Activated CD4-positive, alpha-beta T cell treated with anti-CD3 and anti-CD28 coated beads for 48 hours (primary cell): ENCODE data around the gene CLIP1.

Experiments
- DNase-seq: peaks from one replicate; pipeline ENCODE4 v3.0.0-alpha.2; 2020

CLIP1 gene

DNA sequence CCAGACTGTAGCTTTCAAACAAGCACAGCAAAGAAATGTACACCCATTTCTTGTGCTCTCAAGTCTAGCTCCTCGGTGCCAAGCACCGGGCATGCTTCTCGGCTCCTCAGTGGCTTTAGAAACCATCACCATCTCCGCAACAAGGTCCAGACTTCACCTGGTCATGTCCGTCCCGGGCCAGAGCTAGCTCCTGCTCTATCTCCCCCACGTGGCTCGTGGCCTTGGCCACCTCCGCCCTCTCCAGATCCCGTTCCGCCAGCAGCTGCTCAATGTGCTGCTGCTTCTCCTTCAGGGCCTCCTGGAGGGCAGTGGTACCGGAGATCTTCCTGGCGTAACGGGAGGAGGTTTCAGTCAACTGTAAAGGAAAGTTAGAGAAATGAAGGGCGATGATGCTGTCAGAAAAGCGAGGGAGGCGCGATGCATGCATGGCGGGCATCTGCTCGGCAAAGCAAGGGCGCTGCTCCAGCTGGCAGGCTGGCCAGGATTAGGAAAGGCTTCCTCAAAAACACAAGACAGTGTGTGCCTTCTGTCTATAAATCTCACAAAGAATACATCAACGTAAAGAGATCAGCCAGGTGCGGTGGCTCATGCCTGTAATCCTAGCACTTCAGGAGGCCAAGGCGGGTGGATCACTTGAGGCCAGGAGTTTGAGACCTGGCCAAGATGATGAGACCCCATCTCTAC, 67.4 kb downstream of the CLIP1 start:
- DNase-seq = no peak

DNA sequence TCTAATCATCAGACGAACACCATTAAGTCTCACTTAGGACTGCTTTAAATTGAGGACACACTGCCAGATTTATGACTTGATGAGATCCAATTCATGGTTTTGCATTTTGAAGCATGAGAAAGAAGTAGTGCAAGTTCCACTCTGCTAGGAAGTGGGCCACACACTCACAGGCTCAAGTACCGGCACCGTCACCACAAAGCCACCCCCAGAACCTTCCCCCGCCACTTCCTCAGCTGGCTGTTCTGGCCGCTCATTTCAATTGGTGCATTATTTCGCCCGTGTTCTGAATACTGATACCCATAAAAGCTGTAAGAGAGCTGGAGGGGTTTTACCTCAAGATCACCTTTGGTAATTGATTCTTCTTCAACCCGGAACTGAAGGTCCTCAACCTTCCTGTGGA, 70.1 kb downstream of the CLIP1 start:
- no peak for DNase-seq

DNA sequence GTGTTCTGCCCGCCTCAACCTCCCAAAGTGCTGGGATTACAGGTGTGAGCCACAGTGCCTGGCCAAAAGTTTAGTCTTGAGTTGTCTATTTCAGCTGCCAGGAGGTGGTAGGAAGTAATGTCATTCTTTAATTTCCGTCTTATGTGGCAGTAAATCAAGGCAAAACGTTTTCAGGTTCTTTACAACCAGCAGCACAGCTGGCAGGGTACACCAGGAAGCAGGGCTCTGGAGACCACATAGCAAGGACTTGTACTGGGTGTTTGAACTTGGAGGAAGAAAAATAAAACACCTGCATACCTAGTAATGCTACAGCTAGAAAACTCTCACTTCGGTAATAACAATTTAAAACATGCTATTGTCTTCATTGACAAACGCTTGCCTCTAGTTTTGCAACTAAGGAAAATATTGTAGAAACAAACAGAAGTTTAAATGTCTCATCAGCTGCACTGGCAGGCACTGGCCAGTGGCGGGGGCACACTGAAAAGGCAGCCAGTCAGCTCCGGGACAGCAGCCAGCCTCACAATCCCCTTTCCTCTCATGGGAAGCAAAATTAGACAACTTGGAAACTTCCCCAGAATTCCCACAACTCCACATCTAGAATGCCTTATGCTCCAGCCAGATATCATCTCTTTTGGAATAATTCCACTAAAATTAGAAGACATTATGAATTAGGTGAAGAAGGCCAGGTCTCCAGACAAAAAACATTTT, 72.2 kb downstream of the CLIP1 start:
- no peak for DNase-seq

- DNase-seq = no peak
Observed at GRCh38 chr12:122349078-122349477, 73.4 kb downstream of the CLIP1 start.

GRCh38 chr12:122348505-122348904, 74.0 kb downstream of the CLIP1 start:
- no peak for DNase-seq

DNA sequence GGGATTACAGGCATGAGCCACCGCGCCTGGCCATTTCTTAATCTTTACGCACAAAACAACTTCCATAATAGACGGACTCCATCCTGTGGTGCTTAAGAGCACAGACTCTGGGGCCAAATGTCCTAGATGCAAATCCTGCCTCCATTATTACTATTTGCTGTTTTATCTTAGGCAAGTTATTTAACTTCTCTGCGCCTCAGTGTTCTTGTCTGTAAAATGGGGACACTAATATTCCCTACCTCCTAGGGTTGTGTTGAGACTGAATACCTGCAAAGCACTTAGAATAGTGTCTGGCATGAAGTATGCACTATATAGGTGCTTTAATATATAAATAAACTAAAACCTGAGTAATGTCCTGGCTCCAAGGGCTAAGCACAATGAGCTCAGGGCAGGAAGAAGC, 76.4 kb downstream of the CLIP1 start:
- no peak for DNase-seq

- no peak for DNase-seq
Observed at GRCh38 chr12:122345042-122345441, 77.4 kb downstream of the CLIP1 start.

GRCh38 chr12:122336015-122336946, 86.2 kb downstream of the CLIP1 start:
- DNase-seq = peak; percentile 64

GRCh38 chr12:122333142-122334087, 89.1 kb downstream of the CLIP1 start:
- DNase-seq = no peak

- DNase-seq = no peak
Observed at GRCh38 chr12:122327494-122328385, 94.7 kb downstream of the CLIP1 start.

- DNase-seq = no peak
Observed at GRCh38 chr12:122327014-122327413, 95.5 kb downstream of the CLIP1 start.

DNA sequence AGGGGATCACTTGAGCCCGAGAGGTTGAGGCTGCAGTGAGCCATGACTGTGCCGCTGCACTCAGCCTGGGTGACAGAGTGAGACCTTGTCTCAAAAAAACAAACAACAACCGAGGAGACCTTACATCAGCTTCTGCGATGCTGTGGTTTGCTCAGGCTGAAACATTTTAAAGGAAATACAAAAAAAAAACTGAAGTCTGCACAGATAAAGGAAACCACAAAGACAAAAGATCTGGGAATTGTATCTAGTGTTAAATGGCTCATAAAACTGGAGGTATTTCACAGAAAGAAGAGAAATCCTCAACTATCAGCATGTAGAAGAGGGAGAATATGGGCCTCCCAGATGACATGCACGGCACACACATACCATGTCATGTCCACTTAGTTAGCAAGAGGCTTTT, 95.9 kb downstream of the CLIP1 start:
- no peak for DNase-seq

GRCh38 chr12:122323311-122324019, 99.0 kb downstream of the CLIP1 start:
- no peak for DNase-seq

DNA sequence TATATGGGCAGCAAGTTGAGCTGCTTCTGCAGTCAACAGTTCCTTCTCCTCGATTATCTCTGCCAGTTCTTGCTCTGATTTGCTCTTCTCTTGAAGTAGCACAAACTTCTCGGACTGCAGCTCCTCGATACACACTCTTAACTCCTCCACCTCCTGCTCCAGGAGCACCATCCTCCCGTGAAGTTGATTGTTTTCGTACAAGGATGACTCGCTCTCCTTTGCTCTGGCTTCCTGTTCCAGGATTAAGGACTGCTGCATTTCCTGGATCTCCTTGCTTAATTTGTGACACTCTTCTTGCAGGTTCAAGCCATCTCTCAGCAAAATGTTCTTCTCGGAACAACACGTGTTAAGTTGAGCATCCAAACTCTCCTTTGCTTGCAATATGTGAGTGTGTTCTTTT, 100.0 kb downstream of the CLIP1 start:
- no peak for DNase-seq

- no peak for DNase-seq
Observed at GRCh38 chr12:122318607-122319605, 103.6 kb downstream of the CLIP1 start.

GRCh38 chr12:122312926-122313325, 109.5 kb downstream of the CLIP1 start:
- no peak for DNase-seq

DNA sequence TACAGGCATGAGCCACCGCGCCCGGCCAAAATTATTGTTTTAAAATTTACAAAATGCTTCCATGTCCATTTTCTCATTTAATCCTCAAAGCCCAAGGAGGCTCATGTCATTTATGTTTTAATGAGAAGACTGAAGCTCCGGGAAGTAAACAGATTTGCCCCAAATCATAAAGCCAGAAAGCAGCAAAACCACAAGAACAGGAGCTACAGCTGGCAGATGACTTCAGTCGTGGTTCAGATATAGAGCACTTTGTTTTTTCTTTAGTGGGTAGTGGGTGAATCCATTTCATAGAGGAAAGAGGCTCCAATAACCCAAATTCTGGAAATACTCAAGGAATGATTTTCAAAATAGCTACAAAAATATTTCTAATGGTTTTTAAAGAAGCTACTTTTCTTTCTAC, 110.8 kb downstream of the CLIP1 start:
- no peak for DNase-seq

DNA sequence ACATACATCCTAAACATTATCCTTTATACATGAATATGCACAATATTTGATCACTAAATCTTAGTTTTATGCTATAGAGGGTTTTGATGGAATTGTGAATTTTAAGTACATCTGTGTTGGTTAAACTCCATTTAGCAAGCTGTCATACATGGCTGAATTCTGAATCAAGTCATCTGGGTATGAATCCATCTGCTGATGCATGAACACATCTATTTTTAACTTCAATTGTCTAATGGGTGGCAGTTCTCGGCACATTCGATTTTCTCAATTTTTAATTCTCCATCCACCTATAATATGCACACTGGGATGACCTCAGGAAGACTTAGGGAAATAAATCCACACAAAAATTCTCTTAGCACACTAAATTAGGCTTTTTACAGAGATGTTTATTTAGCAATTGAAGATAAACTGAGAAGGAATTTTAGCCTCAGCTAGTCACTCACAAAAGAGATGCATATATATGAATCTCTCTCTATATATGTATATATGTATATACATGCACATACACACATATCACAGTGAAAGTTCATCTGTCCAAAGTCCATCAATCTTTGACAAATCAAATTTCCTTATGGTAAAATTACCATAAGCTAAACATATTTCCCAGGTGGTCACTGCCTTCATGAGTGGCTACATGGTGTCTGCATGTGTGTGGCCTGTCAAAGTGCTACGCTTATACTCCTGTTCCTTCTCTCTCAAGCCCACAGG, 111.7 kb downstream of the CLIP1 start:
- DNase-seq = no peak
